HEK293 (cell line): ENCODE measurements around the gene NUDCD3.

Experiments
- CTCF ChIA-PET: fragments of 350-600 bp; formaldehyde crosslinking; extraction: SDS; loops from one replicate; lab custom pipeline; 2021; ENCODE audit warnings: antibody characterized with exemption; lab: Yijun Ruan, JAX
- POLR2A ChIA-PET: fragments of 300-600 bp; formaldehyde crosslinking; extraction: SDS; loops from one replicate; lab custom pipeline; 2020; ENCODE audit warnings: antibody characterized with exemption, inconsistent platforms; lab: Yijun Ruan, JAX
- H3K27ac ChIP-seq: fragments of 200-500 bp; sonication (Bioruptor generic); 2 replicates; pipeline ENCODE4 v1.5.1; 2014; ENCODE audit warnings: low read depth, low read length, control low read depth, inconsistent platforms; ENCODE audit errors: extremely low read depth
- H3K36me3 ChIP-seq, 2 experiments: fragments of 200-500 bp in 1 of 2; sonication (Bioruptor generic) in 1 of 2; 1 replicate in 1 of 2; 2 replicates in 1 of 2; pipeline ENCODE4 v1.5.1; 2014 to 2017; ENCODE audit warnings: inconsistent platforms in 2 of 2, low read length in 2 of 2; ENCODE audit not compliant: control insufficient read depth in 2 of 2, insufficient read depth in 1 of 2
- H3K4me1 ChIP-seq: fragments of 200-500 bp; sonication (Bioruptor generic); 2 replicates; pipeline ENCODE4 v1.5.1; 2014; ENCODE audit warnings: mild to moderate bottlenecking, low read length, inconsistent platforms; ENCODE audit not compliant: control insufficient read depth, insufficient read depth
- H3K4me3 ChIP-seq: 2 replicates; pipeline ENCODE4 v1.5.1; 2011; ENCODE audit warnings: low read depth, mild to moderate bottlenecking, control low read depth, low read length, moderate library complexity
- H3K9me3 ChIP-seq: fragments of 200-500 bp; sonication (Bioruptor generic); 2 replicates; pipeline ENCODE4 v1.5.1; 2014; ENCODE audit warnings: low read depth, low read length, inconsistent platforms; ENCODE audit not compliant: control insufficient read depth, insufficient read depth
- GLIS2 ChIP-seq: fragments of 450-650 bp; formaldehyde crosslinking; IDR thresholded peaks from 2 replicates; pipeline ENCODE4 v1.5.1; 2016; ENCODE audit warnings: missing biosample characterization, missing genetic modification characterization
- SCRT2 ChIP-seq: fragments of 450-650 bp; formaldehyde crosslinking; IDR thresholded peaks from 2 replicates; pipeline ENCODE4 v1.5.1; 2016; ENCODE audit warnings: missing biosample characterization, missing genetic modification characterization
- ZBTB17 ChIP-seq: fragments of 450-650 bp; formaldehyde crosslinking; IDR thresholded peaks from 2 replicates; pipeline ENCODE4 v1.5.1; 2016; ENCODE audit warnings: missing biosample characterization, missing genetic modification characterization
- ZBTB7A ChIP-seq: fragments of 450-650 bp; formaldehyde crosslinking; IDR thresholded peaks from 2 replicates; pipeline ENCODE4 v1.5.1; 2016; ENCODE audit warnings: low read depth, missing biosample characterization, missing genetic modification characterization
- ZBTB8A ChIP-seq: fragments of 450-650 bp; formaldehyde crosslinking; IDR thresholded peaks from 2 replicates; pipeline ENCODE4 v1.5.1; 2016; ENCODE audit warnings: missing biosample characterization, missing genetic modification characterization
- ZFP69B ChIP-seq: fragments of 450-650 bp; formaldehyde crosslinking; IDR thresholded peaks from 2 replicates; pipeline ENCODE4 v1.5.1; 2016; ENCODE audit warnings: missing biosample characterization, missing genetic modification characterization
- ZNF114 ChIP-seq: fragments of 450-650 bp; formaldehyde crosslinking; IDR thresholded peaks from 2 replicates; pipeline ENCODE4 v1.5.0; 2017; ENCODE audit warnings: missing biosample characterization, missing genetic modification characterization
- ZNF16 ChIP-seq: fragments of 450-650 bp; formaldehyde crosslinking; IDR thresholded peaks from 2 replicates; pipeline ENCODE4 v1.5.1; 2016; ENCODE audit warnings: low read depth, missing biosample characterization, missing genetic modification characterization
- ZNF2 ChIP-seq: fragments of 450-650 bp; formaldehyde crosslinking; IDR thresholded peaks from 2 replicates; pipeline ENCODE4 v1.5.1; 2016; ENCODE audit warnings: missing biosample characterization, missing genetic modification characterization
- ZNF221 ChIP-seq: fragments of 450-650 bp; formaldehyde crosslinking; IDR thresholded peaks from 2 replicates; pipeline ENCODE4 v1.5.1; 2017; ENCODE audit warnings: missing biosample characterization, missing genetic modification characterization, borderline replicate concordance
- ZNF510 ChIP-seq: fragments of 450-650 bp; formaldehyde crosslinking; IDR thresholded peaks from 2 replicates; pipeline ENCODE4 v1.5.1; 2018; ENCODE audit warnings: mild to moderate bottlenecking, missing genetic modification characterization, missing biosample characterization; ENCODE audit not compliant: insufficient replicate concordance
- ZNF707 ChIP-seq: fragments of 450-650 bp; formaldehyde crosslinking; IDR thresholded peaks from 2 replicates; pipeline ENCODE4 v1.5.1; 2016; ENCODE audit warnings: missing biosample characterization, missing genetic modification characterization
- ZSCAN23 ChIP-seq: fragments of 450-650 bp; formaldehyde crosslinking; IDR thresholded peaks from 2 replicates; pipeline ENCODE4 v1.5.1; 2016; ENCODE audit warnings: missing biosample characterization, missing genetic modification characterization
- TF ChIP-seq, protein P1 (sequence below): fragments of 450-650 bp; formaldehyde crosslinking; IDR thresholded peaks from 2 replicates; pipeline ENCODE4 v1.5.1; 2017; ENCODE audit warnings: missing biosample characterization, missing genetic modification characterization
- TF ChIP-seq, protein P2 (sequence below): fragments of 450-650 bp; formaldehyde crosslinking; IDR thresholded peaks from 2 replicates; pipeline ENCODE4 v1.5.1; 2017; ENCODE audit warnings: missing biosample characterization, missing genetic modification characterization
- TF ChIP-seq, protein P3 (sequence below): IDR thresholded peaks from 2 replicates; pipeline ENCODE4 v1.6.1; 2011; ENCODE audit warnings: mild to moderate bottlenecking, low read depth, low read length, borderline replicate concordance
- TF ChIP-seq, protein P4 (sequence below): fragments of 450-650 bp; IDR thresholded peaks from 2 replicates; pipeline ENCODE4 v1.5.1; 2018; ENCODE audit warnings: missing biosample characterization, mild to moderate bottlenecking, missing genetic modification characterization

Gene NUDCD3

DNA sequence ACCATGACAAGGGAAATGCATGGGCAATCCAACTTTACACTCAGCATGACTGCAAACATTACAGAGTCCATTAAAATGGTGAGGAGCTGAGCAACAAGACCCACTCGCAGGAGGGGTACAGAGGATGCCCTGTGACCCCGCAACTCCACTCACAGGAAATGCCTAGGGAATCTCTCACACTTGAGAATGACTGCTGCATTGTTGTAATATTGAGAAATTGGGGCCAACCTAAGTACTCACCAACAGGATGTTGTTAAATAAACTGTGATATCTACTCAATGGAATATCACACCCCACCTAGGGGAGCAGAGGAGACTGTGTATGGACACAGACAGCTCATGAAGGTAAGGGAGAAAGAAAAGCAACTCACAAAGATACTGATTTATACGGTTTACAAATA, 111.7 kb downstream of the NUDCD3 start (continued):
- TF ChIP-seq, protein P1, sequence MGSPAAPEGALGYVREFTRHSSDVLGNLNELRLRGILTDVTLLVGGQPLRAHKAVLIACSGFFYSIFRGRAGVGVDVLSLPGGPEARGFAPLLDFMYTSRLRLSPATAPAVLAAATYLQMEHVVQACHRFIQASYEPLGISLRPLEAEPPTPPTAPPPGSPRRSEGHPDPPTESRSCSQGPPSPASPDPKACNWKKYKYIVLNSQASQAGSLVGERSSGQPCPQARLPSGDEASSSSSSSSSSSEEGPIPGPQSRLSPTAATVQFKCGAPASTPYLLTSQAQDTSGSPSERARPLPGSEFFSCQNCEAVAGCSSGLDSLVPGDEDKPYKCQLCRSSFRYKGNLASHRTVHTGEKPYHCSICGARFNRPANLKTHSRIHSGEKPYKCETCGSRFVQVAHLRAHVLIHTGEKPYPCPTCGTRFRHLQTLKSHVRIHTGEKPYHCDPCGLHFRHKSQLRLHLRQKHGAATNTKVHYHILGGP (tag by site-specific recombination): no peak
- TF ChIP-seq ZBTB7A (tag by site-specific recombination) (no peak), ZSCAN23 (tag by site-specific recombination) (no peak), ZNF2 (no peak), ZFP69B (tag by site-specific recombination) (no peak), ZNF510 (tag by site-specific recombination) (no peak), ZNF114 (tag by site-specific recombination) (no peak), ZBTB17 (tag by site-specific recombination) (no peak), ZBTB8A (tag by site-specific recombination) (no peak)
- TF ChIP-seq, protein P2, sequence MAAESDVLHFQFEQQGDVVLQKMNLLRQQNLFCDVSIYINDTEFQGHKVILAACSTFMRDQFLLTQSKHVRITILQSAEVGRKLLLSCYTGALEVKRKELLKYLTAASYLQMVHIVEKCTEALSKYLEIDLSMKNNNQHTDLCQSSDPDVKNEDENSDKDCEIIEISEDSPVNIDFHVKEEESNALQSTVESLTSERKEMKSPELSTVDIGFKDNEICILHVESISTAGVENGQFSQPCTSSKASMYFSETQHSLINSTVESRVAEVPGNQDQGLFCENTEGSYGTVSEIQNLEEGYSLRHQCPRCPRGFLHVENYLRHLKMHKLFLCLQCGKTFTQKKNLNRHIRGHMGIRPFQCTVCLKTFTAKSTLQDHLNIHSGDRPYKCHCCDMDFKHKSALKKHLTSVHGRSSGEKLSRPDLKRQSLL: no peak
- TF ChIP-seq, protein P3, sequence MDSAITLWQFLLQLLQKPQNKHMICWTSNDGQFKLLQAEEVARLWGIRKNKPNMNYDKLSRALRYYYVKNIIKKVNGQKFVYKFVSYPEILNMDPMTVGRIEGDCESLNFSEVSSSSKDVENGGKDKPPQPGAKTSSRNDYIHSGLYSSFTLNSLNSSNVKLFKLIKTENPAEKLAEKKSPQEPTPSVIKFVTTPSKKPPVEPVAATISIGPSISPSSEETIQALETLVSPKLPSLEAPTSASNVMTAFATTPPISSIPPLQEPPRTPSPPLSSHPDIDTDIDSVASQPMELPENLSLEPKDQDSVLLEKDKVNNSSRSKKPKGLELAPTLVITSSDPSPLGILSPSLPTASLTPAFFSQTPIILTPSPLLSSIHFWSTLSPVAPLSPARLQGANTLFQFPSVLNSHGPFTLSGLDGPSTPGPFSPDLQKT: no peak

DNA sequence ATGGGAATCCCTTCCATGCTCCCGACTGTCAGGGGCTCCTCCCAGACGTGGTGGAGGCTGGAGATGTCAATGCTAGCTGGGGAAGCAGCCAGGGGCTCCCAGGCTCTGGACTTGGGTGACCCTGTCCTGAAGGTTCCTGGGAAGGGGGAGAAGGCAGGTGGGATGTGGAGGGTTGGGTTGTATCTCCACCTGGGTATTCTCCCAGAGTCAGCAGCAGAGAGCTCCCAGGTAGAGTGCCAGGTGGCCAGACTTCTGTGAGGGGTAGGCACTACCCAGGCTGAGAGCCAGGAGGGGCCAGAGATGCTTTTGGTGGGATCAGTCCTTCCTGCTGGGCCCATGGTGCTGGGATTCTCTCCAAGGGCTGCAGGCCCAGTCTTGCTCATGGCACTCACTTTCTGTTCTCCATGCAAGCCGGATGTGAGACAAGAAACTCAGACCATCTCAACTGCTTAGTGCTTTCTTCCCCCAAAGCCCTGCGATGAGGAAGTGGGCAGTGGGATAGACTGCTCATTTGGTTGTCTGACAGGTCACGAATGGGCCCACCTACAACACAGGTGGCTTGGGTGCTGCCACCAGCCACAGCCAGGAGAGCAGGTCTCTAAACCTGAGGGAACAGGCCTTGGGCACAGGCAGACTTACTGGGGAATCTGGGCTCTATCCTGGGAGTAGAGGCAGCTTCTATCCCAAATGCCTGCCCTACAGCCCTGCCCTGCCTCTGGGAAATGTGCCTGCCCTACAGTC, 112.6 kb downstream of the NUDCD3 start:
- Histone ChIP-seq H3K36me3 (peaks cover 0 to 5% of the 10 kb centered on the region in 2 experiments; a peak in 1 of 3 replicates), H3K27ac (no peak overlapping the region)
- POLR2A ChIA-PET: no interaction called here
- CTCF ChIA-PET: no interaction called here
- TF ChIP-seq ZNF221 (tag by site-specific recombination) (no peak), GLIS2 (tag by site-specific recombination) (no peak), SCRT2 (no peak), ZNF16 (tag by site-specific recombination) (no peak), ZNF2 (no peak)
- TF ChIP-seq, protein P4, sequence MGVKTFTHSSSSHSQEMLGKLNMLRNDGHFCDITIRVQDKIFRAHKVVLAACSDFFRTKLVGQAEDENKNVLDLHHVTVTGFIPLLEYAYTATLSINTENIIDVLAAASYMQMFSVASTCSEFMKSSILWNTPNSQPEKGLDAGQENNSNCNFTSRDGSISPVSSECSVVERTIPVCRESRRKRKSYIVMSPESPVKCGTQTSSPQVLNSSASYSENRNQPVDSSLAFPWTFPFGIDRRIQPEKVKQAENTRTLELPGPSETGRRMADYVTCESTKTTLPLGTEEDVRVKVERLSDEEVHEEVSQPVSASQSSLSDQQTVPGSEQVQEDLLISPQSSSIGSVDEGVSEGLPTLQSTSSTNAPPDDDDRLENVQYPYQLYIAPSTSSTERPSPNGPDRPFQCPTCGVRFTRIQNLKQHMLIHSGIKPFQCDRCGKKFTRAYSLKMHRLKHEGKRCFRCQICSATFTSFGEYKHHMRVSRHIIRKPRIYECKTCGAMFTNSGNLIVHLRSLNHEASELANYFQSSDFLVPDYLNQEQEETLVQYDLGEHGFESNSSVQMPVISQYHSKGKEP (tag by site-specific recombination): no peak
- TF ChIP-seq, all 188 proteins: peak for 0
- Histone ChIP-seq H3K4me3 (no peak overlapping the region), H3K4me1 (no peaks in the 10 kb centered on the region), H3K9me3 (no peaks in the 10 kb centered on the region)

DNA sequence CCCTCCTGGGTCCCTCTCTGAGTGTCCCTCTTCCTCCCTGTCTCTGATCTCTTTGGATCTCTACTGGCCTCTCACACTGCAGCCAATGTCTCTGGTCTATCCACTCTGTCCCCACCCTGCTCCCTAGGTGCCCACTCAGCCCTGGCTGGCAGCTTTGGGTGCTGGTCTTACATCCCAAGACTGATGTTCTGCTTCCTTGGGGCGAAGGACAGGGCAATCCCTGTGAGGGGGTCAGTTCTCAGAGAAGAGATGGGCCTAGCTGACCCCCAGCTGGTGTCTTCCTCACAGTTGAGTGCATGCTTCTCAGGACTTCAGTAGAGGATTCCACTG, 113.4 kb downstream of the NUDCD3 start:
- POLR2A ChIA-PET: no interaction called here
- H3K36me3 ChIP-seq: no peaks in the 10 kb centered on the region
- H3K27ac ChIP-seq: no peak overlapping the region
- no peaks in the 10 kb centered on the region for H3K9me3 ChIP-seq
- H3K4me1 ChIP-seq: no peaks in the 10 kb centered on the region
- CTCF ChIA-PET: no interaction called here
- no peak overlapping the region for H3K4me3 ChIP-seq
- no peak for TF ChIP-seq ZNF707 (tag by site-specific recombination)
